ENCODE data around the gene SLC25A10.

- TF ChIP-seq TAF1 (IDR thresholded peaks at IDR 0.05; ENCODE audit: borderline replicate concordance, low read depth, low read length) (no peak), POLR2A (IDR thresholded peaks at IDR 0.05; ENCODE audit: low read depth, low read length) (no peak), POLR2AphosphoS5 (IDR thresholded peaks at IDR 0.05; ENCODE audit: low read depth, low read length) (no peak)
Measured at GRCh38 chr17:81687770-81688541, 24.1 kb upstream of the SLC25A10 start.

Data from GM12892 (cell line).